WTC11 (cell line): ENCODE results near the gene PMS1.

Source experiments
- ATF2 ChIP-seq: sonication (generic); formaldehyde crosslinking; IDR thresholded peaks from 2 replicates; pipeline ENCODE4 v1.8.1; 2022; ENCODE audit warnings: low read depth, missing genetic modification reagents, borderline replicate concordance
- CTCF ChIP-seq: fragments of 200-600 bp; IDR thresholded peaks from 2 replicates; pipeline ENCODE4 v1.8.0; 2022; ENCODE audit warnings: antibody characterized with exemption
- ETV6 ChIP-seq: sonication (generic); formaldehyde crosslinking; IDR thresholded peaks from 2 replicates; pipeline ENCODE4 v1.8.1; 2022; ENCODE audit warnings: mild to moderate bottlenecking, missing genetic modification reagents
- FOXJ3 ChIP-seq: sonication (generic); formaldehyde crosslinking; IDR thresholded peaks from 2 replicates; pipeline ENCODE4 v1.9.0; 2021; ENCODE audit warnings: missing genetic modification reagents, mild to moderate bottlenecking, borderline replicate concordance
- JUN ChIP-seq: sonication (generic); formaldehyde crosslinking; IDR thresholded peaks from 2 replicates; pipeline ENCODE4 v1.8.0; 2023; ENCODE audit warnings: mild to moderate bottlenecking, missing genetic modification reagents
- TF ChIP-seq, protein P1 (sequence below): sonication (generic); formaldehyde crosslinking; IDR thresholded peaks from 2 replicates; pipeline ENCODE4 v1.8.1; 2023; ENCODE audit warnings: mild to moderate bottlenecking, missing genetic modification reagents, moderate library complexity

DNA sequence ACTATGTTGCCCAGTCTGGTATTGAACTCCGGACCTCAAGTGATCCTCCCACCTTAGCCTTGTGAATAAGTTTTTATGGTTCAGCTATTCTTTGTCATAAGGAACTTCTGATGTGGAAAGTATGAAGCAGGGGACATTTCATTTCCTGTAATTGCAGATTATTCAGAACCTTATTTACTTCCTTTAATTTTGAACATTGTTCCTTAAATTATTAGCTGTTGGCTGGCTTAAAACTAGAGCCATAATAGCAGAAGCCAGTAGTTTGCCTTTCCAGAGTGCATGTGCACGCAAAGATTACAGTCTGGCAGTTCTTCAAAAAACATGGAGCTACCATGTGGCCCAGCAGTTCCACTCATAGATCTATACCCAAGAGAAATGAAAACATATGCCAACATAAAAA is 53.1 kb downstream of the PMS1 start:
- TF ChIP-seq CTCF, result no peak
- TF ChIP-seq ATF2 (CRISPR knock-in tag), result no peak
- TF ChIP-seq JUN (CRISPR knock-in tag), result no peak
- no peak for TF ChIP-seq FOXJ3 (CRISPR knock-in tag)
- TF ChIP-seq ETV6 (CRISPR knock-in tag), result no peak
- TF ChIP-seq, protein P1, sequence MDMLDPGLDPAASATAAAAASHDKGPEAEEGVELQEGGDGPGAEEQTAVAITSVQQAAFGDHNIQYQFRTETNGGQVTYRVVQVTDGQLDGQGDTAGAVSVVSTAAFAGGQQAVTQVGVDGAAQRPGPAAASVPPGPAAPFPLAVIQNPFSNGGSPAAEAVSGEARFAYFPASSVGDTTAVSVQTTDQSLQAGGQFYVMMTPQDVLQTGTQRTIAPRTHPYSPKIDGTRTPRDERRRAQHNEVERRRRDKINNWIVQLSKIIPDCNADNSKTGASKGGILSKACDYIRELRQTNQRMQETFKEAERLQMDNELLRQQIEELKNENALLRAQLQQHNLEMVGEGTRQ (CRISPR knock-in tag), result no peak
